HG02678 (cell line): Measurements from ENCODE around the gene CHEK1.
"Not testable (repeated sequence)": the region's sequence is repeated elsewhere in the genome, so short reads cannot be mapped to it uniquely, and the experiment has no call there.

ENCODE experiments used
- ATAC-seq: cut with Tn5 transposase; IDR thresholded peaks from one replicate; pipeline ENCODE4 v1.9.1; 2021; ENCODE audit warnings: mild to moderate bottlenecking, moderate library complexity; ENCODE audit not compliant: unreplicated experiment

CHEK1 gene

GRCh38 chr11:125690006-125690405 lies 65.0 kb downstream of the CHEK1 start:
- ATAC-seq, result no peak

- ATAC-seq, result no peak
Observed at GRCh38 chr11:125692887-125693286, 67.9 kb downstream of the CHEK1 start.

DNA sequence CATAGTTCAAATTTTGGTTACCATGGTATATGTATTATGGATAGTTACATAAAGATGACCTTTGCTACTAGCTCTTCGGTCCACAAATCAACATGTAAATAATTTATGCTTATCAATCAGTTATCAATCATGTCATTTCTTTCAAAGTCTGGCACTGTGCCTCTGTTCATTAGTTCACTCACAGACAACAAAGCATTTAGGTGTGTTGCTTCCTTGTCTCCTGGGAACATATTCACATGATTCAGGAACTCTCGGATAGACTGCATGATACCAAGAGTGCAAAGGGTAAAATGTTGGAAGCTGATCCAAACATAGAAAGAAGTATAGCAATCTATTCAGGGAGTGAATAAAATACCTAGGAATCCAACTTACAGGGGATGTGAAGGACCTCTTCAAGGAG lies 70.0 kb downstream of the CHEK1 start:
- no peak for ATAC-seq

GRCh38 chr11:125701018-125701610 lies 76.2 kb downstream of the CHEK1 start:
- no peak for ATAC-seq

DNA sequence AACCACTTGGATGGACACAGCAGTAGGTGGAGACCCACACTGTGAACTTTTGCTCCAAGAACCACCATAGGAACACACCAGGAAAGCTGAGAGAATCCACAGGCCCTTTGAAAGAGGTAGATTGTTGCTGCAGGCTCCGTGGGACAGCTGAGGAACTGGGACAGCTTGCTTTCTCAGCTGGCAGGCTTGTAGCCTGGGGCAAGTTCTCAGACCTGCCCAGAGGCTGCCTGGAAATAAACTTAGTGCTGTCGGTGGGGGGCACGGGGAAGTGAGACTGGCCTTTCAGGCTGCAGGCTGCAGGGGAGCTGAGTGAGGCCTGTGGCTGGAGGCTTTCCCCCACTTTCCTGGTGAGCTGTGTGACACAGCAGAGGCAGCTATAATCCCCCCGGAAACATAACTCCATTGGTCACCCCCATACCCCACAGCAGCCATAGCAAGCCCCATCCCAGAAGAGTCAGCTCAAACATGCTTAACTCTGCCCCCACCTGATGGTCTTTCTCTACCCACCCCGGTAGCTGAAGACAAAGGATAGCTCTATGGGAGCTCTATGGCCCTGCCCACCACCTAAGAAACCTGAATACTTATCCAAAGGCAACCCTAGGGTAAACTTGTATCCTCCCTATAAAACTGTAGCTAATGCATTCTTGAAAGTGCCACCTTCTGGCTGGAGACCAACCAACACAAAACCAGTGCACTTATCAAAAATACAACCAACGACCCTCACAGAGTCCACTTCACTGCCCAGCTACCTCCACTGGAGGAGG lies 77.1 kb downstream of the CHEK1 start:
- ATAC-seq, result no peak

- ATAC-seq, result not testable (repeated sequence)
Observed at GRCh38 chr11:125704686-125705085, 79.7 kb downstream of the CHEK1 start.

- ATAC-seq, result no peak
Observed at GRCh38 chr11:125720781-125721180, 95.8 kb downstream of the CHEK1 start.

GRCh38 chr11:125724125-125724524 lies 99.2 kb downstream of the CHEK1 start:
- no peak for ATAC-seq
